Adrenal gland (tissue), 5 donors: ENCODE data around the gene CDK14.
A peak's percentile ranks its signal among the peaks of the same experiment; 100 is the strongest.

Experiments
- CTCF ChIP-seq, 6 experiments: fragments of 450-650 bp in 4 of 6; fragments of 200-600 bp in 2 of 6; sonication (generic) in 1 of 6; IDR thresholded peaks; 1 replicate in 5 of 6; 2 replicates in 1 of 6; pipeline versions ENCODE4 v1.5.1 to v1.8.0; 2016 to 2021; ENCODE audit warnings: antibody characterized with exemption in 6 of 6, mild to moderate bottlenecking in 2 of 6, moderate library complexity in 1 of 6
- POLR2A ChIP-seq, 2 donors: fragments of 450-650 bp; IDR thresholded peaks; one replicate each; pipeline ENCODE4 v1.6.1; 2017; ENCODE audit warnings: antibody characterized with exemption in 2 of 2, mild to moderate bottlenecking in 2 of 2, moderate library complexity in 1 of 2
- donor health status: DM: no; HTN: no; CAD: no.

DNA sequence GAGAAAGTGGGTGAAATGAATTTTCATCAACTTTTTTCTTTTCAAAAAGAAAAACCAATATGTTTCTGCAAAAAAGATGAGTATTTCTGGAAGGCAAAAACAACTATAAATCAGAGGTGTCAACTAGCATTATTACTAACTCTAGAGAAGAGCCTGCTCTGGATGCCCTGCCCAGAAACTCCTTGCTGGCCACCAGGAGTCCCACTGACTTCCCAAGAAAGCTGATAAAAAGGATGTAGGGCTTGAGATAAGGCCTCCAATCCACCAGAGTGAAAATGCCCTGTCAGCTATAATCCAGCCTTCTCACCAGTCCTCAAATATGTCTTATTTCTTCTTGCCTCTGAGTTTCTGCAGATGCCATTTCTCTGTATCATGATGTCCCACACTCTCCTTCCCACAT, 651.4 kb downstream of the CDK14 start:
- TF ChIP-seq CTCF (IDR thresholded peaks at IDR 0.05) (peak in 1 of 6 experiments; percentile 14), POLR2A (IDR thresholded peaks at IDR 0.05) (no peak)
